SK-MEL-5 (cell line): ENCODE results near the gene SPECC1. TPM values are rescaled to one million over a fixed set of nuclear protein-coding genes. Genes with fewer than 3 reads are reported as not detected.

Experiments used
- DNase-seq: peaks from one replicate; pipeline ENCODE4 v3.0.0-alpha.2; 2016; ENCODE audit warnings: low read depth, low spot score
- in situ Hi-C: cut with HindIII; loops from 2 replicates; pipeline ENCODE4 v1.10.0; 2016; ENCODE audit warnings: low sequenced_read_pairs, high pct_unique_total_duplicates, low pct_unique_long_range_greater_than_20kb
- total RNA-seq: library from RNA; depleted of rRNA; stranded (reverse); fragments of >200 nt; shearing (Covaris generic); gene quantifications from 2 replicates; pipeline ENCODE4 v1.2.3, GENCODE V29; 2014

The SPECC1 gene
- total RNA-seq, 1 experiment from 2014 or later, result 9.6 TPM

DNA sequence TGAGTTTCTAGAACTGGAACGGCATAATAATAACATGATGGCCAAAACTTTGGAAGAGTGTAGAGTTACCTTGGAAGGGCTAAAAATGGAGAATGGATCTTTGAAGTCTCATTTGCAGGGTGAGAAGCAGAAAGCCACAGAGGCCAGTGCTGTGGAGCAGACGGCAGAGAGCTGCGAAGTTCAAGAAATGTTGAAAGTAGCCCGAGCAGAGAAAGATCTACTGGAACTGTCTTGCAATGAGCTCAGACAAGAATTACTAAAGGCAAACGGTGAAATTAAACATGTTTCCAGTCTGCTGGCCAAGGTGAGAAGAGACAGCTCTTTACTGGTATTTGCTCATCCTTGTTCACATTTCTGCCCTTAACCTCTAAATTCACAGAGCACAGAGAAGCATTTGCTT lies 196.4 kb downstream of the SPECC1 start:
- DNase-seq, result no peak
- in situ Hi-C loops, result no loop called here

DNA sequence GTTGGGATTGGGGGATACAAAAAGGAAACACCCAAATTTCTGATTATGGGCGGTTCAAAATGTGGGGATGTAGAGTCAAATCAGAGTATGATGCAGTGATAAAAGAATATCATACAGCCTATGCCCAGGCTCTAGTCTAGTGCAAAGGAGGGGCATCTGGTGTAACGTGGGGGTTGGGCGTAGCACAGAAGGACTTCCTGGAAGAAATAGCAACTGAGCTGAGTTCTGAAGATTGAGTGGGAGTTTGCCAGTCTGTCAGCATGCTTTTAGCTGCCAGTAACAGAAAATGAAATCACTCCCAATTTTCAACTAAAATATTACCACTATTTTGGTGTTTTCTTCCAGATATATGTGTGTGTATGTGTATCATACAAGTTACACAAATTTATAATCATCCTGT lies 196.9 kb downstream of the SPECC1 start:
- in situ Hi-C loops, result no loop called here
- no peak for DNase-seq

DNA sequence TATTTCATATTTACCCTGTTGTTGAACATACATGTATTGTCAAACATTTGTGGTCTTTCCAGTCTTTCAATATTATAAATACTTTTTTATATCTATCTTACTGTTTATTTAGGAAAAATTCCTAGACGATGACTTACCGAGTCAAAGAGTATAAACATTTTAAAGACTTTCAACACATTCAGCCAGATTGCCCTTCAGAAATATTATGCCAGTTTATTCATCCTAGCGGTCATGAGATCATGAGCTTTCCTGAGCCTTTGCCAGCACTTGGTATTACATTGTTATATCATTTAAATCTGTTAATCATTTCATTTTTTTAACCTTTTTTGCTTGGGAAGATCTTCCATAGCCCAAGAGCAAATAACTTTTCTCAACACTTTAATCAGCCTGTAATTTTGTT lies 197.4 kb downstream of the SPECC1 start:
- in situ Hi-C loops, result no loop called here

DNA sequence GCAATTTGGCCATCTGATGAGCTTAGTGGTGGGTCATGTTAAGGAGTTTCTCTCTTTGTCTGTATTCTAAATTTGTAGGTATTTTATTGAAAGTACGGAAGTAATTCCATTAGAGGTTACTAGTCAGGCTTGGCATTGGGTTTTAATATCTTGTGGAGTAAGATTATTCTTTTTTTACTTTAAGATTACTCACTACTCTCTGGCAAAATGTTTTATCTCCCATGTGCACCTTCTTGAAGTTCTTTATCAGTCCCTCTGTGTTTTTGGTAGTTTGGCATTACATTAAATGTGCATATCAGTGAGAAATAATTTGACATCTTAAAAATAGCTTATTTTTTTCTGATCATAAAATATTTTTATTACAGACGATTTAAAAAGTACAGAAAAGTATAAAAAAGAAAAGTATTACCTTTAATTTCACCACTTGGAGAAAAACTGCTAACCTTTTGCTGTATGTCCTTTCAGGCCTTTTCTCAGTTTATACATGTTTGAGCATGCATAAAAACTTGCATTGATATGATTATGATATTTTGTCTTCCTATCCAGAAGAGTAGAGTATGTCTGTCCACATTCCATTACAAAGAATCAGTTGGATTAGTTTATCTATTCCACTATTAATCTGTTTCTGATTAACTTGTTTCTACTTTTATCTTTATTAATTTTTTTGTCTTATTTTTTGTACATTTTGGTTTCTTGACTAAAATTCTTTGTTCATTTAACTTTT lies 198.3 kb downstream of the SPECC1 start:
- in situ Hi-C loops, result no loop called here
- no peak for DNase-seq

More for the DNA sequence above, 197.4 kb downstream of the SPECC1 start:
- DNase-seq, result no peak

DNA sequence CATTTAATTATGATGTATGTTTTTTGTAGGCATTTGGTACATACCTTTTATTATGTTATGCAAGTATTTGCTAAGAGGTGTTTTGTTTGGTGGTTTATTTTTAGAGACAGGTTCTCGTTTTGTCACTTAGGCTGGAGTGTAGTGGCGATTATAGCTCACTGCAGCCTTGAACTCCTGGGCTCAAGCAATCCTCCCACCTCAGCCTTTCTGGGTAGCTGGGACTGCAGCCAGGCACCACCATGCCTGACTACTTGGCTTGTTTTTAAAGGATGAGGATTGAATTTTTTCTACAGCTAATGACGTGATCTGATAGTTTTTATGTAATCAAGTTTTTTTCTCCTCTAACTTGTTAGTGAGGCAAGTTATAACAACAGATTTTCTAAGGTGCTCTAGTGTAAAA lies 199.6 kb downstream of the SPECC1 start:
- no peak for DNase-seq
- in situ Hi-C loops, result no loop called here

DNA sequence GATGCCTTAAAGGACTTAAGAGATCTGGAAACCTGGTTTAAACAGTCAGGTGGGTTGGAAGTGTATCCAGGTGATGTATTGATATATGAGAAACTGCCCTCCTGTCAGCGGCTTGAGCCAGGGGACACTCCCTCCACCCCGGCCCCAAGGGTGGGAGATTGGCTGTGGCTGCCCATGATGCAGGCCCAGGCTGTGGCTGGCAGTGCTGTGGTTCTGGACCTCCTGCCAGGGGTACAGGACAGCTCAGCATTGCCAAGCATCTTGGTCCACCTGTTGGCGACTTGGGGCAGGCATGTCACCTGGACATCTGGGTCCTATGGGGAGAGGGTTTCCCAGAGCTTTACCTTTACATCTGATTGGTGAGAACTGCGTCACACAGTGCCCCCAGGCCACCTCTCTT lies 201.0 kb downstream of the SPECC1 start:
- in situ Hi-C loops, result no loop called here
- no peak for DNase-seq

DNA sequence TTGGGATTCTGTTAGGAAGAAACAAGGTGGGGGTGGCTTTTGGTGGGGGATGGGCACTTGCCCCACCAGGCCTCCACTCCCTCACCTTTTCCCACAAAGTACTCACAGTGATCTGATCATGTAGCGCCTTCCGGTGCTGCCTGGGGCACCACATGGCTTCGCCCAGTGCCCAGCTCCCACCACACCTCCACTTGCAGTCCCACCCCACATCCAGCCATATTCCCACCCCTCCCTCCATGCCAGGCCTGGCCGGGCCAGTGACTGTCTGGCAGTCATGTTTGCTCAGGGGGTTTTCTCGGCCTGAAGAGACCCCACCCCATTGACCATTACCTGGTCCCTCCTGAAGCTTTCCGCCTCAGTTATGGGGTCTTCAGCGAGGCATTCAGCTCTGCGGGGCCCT lies 201.5 kb downstream of the SPECC1 start:
- in situ Hi-C loops, result no loop called here
- DNase-seq, result no peak

DNA sequence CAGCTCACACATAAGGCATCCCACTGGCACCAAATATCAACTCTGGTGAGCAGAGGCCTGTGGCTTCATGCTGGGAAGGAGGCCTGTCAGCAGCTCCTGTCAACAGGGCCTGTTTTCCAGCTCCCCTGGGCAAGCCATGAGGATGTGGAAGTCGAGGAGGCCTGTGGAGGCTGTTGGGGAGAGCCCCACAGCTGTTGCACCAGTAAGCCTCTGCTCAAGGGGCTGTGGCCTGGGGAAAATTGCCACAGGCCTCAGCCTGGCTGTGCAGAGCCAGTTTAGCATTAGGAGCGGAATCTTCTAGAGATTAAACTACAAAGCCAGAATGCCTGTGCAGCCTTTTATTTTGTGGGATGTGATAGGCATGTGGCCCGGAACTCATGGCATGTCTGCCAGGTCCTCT lies 202.1 kb downstream of the SPECC1 start:
- no peak for DNase-seq
- in situ Hi-C loops, result no loop called here

DNA sequence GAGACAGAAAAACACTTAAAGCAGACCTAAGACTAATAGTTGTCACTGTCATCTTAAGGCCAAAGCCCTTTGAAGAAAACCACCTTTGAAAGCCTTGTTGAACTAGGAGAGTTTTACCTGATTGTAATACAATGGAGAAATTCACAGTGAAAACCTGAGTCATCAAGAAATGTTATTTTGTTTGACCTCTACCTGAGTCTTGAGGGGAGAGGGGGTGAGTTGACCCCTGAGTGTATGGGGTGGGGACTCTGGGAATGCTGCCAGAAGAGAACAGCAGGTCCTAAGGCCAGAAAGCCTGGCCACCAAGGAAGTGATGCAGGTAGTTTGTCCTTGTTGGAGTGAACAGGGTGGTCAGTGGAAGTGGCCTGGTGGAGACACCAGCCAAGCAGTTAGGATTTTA lies 204.3 kb downstream of the SPECC1 start:
- in situ Hi-C loops, result no loop called here
- no peak for DNase-seq

DNA sequence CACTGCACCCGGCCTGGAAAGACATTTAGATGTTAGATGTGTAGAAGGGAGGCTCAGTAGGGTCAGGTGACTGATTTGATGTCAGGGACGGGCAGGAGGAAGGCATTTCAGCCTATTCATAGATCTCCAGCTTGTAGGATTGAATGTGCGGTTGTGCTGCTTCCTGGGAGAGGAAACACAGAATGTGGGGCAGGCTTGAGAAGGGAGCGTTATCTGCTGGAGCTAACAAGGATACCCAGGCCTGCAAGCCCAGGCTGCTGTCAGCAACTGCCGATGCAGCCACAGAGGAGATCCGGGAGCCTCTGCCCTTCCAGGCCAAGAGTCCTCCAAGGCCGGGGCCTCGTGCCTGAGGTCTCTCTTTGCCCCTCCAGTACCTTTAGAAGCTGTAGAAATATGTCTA lies 205.6 kb downstream of the SPECC1 start:
- in situ Hi-C loops, result no loop called here
- DNase-seq, result no peak

DNA sequence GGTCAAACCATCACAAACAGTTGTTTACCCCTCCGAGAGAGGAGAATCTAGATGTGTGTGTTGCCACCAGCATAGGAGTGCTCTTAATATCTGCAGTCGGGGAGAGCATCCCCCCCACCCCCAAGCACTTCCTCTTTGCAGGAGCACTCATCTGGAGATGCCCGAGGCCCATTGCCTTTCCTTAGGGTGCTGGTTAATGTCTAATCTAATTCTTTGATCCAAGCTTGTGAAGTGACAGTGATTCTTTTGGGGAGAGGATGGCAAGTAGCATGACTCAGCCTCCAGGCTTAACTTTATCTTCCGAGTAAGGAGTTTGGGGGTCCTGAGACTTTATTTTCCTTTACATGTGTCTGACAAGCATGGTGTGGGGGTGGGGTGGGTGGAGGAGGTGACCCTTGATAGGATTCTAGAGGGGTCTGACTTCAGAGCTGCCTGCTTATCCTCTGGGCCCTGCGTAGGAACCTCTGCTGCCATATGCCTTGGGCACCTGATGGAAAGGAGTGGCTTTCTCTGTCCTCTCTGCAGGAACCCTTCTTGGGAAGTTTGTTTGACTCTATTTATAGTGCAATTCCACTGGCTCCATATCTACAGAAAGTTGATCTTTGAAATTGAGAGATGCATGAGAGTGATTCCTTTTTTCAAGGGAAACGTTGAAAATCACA lies 207.1 kb downstream of the SPECC1 start:
- no peak for DNase-seq
- in situ Hi-C loops, result no loop called here

DNA sequence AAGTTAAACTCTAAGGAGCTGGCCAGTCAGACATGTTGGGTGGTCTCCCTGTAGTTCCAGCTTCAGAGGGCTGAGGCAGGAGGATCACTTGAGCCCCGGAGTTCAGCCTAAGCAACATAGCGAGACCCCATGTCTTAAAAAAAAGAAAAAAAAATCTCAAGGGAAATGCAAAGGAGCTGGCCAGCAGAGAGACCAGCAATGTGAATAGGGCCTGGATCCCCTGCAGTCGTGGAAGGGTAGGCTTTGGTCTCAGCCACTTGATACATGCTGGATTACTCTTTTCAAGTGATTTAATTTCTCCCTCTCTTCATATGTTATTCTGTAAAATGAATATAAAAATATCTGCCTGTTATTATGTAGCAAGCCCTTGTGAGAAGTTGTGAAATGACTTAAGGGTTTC lies 207.7 kb downstream of the SPECC1 start:
- DNase-seq, result no peak
- in situ Hi-C loops, result no loop called here

DNA sequence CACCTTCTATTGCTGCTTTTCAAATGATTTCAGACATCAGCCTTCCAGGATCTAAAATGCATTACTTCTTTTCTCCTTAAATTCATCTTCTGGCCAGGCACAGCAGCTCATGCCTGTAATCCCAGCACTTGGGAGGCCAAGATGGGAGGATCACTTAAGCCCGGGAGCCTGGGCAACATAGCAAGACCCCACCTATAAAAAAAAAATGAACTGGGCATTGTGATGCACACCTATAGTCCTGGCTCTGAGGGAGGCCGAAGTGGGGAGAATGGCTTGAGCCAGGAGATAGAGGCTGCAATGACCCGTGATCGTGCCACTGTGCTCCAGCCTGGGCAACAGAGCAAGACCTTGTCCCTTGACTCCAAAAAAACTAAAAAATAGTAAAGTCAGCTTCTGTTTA lies 208.5 kb downstream of the SPECC1 start:
- DNase-seq, result no peak
- in situ Hi-C loops, result no loop called here

DNA sequence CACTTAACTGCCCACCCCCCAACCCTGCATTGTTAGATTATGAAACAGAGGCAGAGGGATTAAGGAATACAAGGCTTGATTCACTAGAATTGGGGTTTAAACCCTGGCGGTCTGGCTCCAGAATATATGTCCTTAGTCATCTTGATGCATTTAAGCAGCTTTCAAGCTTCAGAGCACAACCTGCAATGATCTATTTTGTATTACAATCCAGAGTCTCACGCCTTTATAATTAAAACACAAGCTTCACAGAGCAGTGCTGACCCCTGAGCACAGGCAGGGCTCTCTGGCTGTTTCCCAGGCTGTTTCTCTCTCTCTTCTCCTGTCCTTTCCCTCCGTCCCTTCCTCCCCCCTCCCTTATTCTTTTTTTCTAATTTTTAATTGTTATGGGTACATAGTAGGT lies 209.1 kb downstream of the SPECC1 start:
- in situ Hi-C loops, result no loop called here

DNA sequence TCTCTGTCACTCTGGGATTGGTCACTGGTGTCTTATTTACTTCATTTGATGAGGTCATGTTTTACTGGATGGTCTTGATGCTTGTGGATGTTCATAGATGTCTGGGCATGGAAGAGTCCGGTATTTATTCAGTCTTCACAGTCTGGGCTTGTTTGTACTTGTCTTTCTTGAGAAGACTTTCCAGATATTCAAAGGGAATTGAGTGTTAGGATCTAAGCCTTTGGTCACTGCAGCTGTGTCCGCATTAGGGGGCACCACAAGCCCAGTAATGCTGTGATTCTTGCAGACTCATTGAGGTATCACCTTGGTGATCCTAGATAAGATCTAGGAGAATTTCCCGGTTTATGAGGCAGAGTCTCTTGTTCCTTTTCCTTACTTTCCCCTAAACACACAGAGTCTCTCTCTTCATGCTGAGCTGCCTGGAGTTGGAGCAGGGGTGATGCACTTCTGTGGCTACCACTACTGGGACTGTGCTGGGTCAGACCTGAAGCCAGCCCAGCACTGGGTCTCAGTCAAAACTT lies 214.7 kb downstream of the SPECC1 start:
- DNase-seq, result no peak
- in situ Hi-C loops, result no loop called here

More for the DNA sequence above, 209.1 kb downstream of the SPECC1 start:
- no peak for DNase-seq

DNA sequence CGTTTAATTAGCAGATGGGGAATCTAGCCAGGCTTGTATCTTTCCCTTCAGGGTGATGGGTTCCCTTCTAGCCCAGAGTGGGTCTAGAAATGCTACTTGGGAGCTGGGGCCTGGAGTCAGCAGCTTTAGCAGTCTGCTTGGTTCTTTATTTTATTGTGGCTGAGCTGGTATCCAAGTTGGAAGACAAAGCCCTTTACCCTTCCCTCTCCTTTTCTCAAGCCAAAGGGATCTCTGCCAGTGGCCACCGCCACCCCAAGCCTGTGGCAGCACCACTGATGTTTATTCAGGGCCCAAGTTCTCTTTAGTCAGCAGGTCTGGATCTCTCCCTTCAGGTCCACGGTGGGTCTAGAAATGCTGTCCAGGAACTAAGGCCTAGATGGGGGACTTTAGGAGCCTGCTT lies 215.2 kb downstream of the SPECC1 start:
- in situ Hi-C loops, result no loop called here
- no peak for DNase-seq

DNA sequence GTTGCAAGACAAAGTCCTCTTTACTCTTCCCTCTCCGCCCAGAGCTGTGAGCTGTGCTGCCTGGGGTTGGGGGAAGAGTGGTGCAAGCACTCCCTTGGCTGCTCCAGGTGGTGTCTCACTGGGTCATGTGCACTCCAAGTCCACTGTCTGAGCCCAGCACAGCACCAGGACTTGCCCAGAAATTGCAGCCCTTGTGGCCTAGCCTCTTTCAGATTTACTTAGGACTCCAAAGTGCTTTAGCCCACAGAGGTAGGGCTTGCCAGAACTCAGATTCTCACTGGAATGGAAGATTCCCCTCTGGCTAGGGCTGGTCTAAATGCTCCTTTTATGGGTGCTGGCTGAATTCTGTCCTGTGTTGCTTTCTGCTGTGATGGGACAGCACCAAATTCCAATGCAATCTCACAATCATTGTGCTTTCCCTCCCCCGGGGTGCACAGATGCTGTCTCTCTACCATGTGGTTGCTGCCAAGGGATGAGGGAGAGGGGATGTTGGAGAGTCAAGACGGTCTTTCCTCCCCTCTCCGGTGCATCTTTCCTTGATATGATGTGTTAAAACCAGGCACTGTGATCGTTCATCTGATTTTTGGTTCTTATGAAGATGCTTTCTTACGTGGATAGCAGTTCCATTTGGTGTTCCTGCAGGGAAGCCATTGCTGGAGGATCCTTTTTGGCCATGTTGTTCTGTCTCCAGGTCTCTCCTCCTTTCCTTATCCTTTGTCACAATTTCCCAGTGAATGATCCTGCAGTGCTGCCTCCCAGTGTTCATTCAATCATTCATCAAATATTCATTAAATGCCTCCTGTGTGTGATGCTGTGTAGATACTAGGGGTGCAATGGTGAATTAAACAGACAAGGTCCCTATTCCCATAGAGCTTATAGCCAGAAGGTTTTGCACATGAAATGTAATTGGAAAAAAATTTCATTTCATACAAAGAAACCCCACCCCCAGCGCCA lies 216.3 kb downstream of the SPECC1 start:
- in situ Hi-C loops, result no loop called here
- DNase-seq, result peak; percentile 44

DNA sequence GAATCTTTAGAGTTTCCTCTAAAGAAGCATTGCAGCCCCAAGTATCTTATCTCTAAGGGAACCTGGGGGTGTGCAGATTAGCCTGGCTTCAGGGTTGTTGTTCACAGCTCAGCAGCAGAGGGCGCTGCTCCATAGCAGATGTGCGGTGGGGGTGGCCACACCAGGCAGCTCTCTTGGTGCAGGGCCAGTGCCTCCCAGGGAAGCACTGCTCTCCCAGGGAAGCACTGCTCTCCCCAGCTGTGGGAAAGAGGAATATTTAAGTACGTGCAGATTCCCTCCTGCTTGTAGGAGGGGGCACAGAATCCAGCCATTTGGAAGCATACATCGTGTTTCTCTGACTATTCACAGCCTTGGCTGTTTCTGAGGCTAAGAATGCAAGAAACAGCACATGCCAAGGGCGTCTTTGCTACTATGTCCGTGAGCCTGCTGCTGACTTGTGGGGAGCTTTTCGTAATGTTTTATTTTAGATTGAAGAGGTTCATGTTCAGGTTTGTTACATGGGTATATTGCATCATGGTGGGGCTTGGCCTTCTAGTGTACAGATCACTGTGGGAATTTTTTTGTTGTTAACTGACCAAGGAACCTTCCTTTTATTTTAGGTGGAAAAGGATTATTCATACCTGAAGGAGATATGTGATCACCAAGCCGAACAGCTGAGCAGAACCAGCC lies 217.8 kb downstream of the SPECC1 start:
- in situ Hi-C loops, result no loop called here
- peak; percentile 83 for DNase-seq
